AG04450 (cell line): ENCODE data around the gene GABBR2. TPM values are rescaled to one million over a fixed set of nuclear protein-coding genes. Genes with fewer than 3 reads are reported as not detected.

Experiments used
- CTCF ChIA-PET: fragments of 300-600, 350-600 bp; formaldehyde crosslinking; extraction: SDS; loops from one replicate; lab custom pipeline; 2022; ENCODE audit warnings: antibody characterized with exemption, inconsistent platforms; lab: Charles Lee
- POLR2A ChIA-PET: fragments of 350-600 bp; formaldehyde crosslinking; extraction: SDS; loops from one replicate; lab custom pipeline; 2021; ENCODE audit warnings: antibody characterized with exemption, inconsistent platforms; lab: Yijun Ruan, JAX
- DNase-seq: peaks from one replicate; pipeline ENCODE4 v3.0.0-alpha.2; 2011; ENCODE audit warnings: low read depth, low spot score
- H3K27ac ChIP-seq: one replicate; pipeline ENCODE4 v1.5.1; 2012; ENCODE audit warnings: low read depth, low read length, control low read depth
- H3K27me3 ChIP-seq: one replicate; pipeline ENCODE4 v1.6.0; 2012; ENCODE audit warnings: low read length; ENCODE audit not compliant: control insufficient read depth, insufficient read depth
- H3K4me3 ChIP-seq: 2 replicates; pipeline ENCODE4 v1.5.1; 2011; ENCODE audit warnings: mild to moderate bottlenecking, low read depth, low read length, control low read depth
- H3K9me3 ChIP-seq: 2 replicates; pipeline ENCODE4 v1.5.1; 2012; ENCODE audit warnings: low read length; ENCODE audit not compliant: control insufficient read depth, insufficient read depth
- CTCF ChIP-seq: IDR thresholded peaks from 2 replicates; pipeline ENCODE4 v1.5.1; 2011; ENCODE audit warnings: low read depth, low read length, control low read depth, inconsistent platforms
- polyA plus RNA-seq: library from polyadenylated mRNA; depleted of rRNA; stranded (reverse); fragments of >200 nt; gene quantifications from 2 replicates; pipeline ENCODE4 v1.2.3, GENCODE V29; 2011; rRNA removed

The GABBR2 gene
- polyA plus RNA-seq, 1 experiment: 2.4 TPM

- no peak for TF ChIP-seq CTCF
- H3K9me3 ChIP-seq: no peaks in the 10 kb centered on the region
- no peak overlapping the region for H3K27ac ChIP-seq
- POLR2A ChIA-PET: no interaction called here
- H3K4me3 ChIP-seq: no peak overlapping the region
- DNase-seq: no peak
- H3K27me3 ChIP-seq: no peaks in the 10 kb centered on the region
- CTCF ChIA-PET: interaction anchor here (0.9 to 1.1 kb wide), 2 partner anchors 11 to 318 kb away, joined by 4 read pairs; partner anchors contain the start of gene TRMO
These were observed 467.1 kb downstream of the GABBR2 start for GRCh38 chr9:98241357-98242300.

- Histone ChIP-seq H3K9me3 (no peaks in the 10 kb centered on the region), H3K27ac (no peak overlapping the region), H3K27me3 (no peaks in the 10 kb centered on the region), H3K4me3 (no peak overlapping the region)
- ChIA-PET CTCF (interaction anchor here (0.6 kb wide), 1 partner anchor 249 kb away, joined by 3 read pairs; no protein-coding TSS in a partner anchor), POLR2A (no interaction called here)
- no peak for TF ChIP-seq CTCF
- DNase-seq: no peak
These were observed 468.3 kb downstream of the GABBR2 start for GRCh38 chr9:98240475-98240874.

Other genes with a start within 250 kb of the GABBR2 start
- gene ANKS6, start 87.6 kb upstream of the GABBR2 start, polyA plus RNA-seq: 10.5 and 12.4 TPM in 2 replicates
- 2.8 and 4.2 TPM in 2 replicates for gene GALNT12, start 98.7 kb upstream of the GABBR2 start, polyA plus RNA-seq
- gene COL15A1, start 235.0 kb upstream of the GABBR2 start, polyA plus RNA-seq: 3.0 and 3.2 TPM in 2 replicates